Ishikawa (cell line): ENCODE measurements around the gene UTP11.

Experiments used
- CEBPB ChIP-seq: IDR thresholded peaks from 2 replicates; pipeline ENCODE4 v1.6.1; 2012
- CREB1 ChIP-seq: IDR thresholded peaks from 2 replicates; pipeline ENCODE4 v1.6.1; 2012; ENCODE audit warnings: low read depth
- EGR1 ChIP-seq: IDR thresholded peaks from 2 replicates; pipeline ENCODE4 v1.6.1; 2012
- EP300 ChIP-seq: IDR thresholded peaks from 2 replicates; pipeline ENCODE4 v1.6.1; 2012; ENCODE audit warnings: borderline replicate concordance
- FOXM1 ChIP-seq: IDR thresholded peaks from 2 replicates; pipeline ENCODE4 v1.6.1; 2012; ENCODE audit warnings: low read depth, borderline replicate concordance
- MAX ChIP-seq: IDR thresholded peaks from 2 replicates; pipeline ENCODE4 v1.6.1; 2012
- NFIC ChIP-seq: IDR thresholded peaks from 2 replicates; pipeline ENCODE4 v1.6.1; 2012
- RAD21 ChIP-seq: IDR thresholded peaks from 2 replicates; pipeline ENCODE4 v1.6.1; 2012; ENCODE audit warnings: low read depth
- REST ChIP-seq: IDR thresholded peaks from 2 replicates; pipeline ENCODE4 v1.6.1; 2012; ENCODE audit warnings: low read depth, mild to moderate bottlenecking
- TAF1 ChIP-seq: IDR thresholded peaks from 2 replicates; pipeline ENCODE4 v1.6.1; 2012; ENCODE audit warnings: low read depth, mild to moderate bottlenecking
- TCF12 ChIP-seq: IDR thresholded peaks from 2 replicates; pipeline ENCODE4 v1.6.1; 2012; ENCODE audit warnings: low read depth
- TEAD4 ChIP-seq: IDR thresholded peaks from 2 replicates; pipeline ENCODE4 v1.6.1; 2012
- USF1 ChIP-seq: IDR thresholded peaks from 2 replicates; pipeline ENCODE4 v1.6.1; 2012
- YY1 ChIP-seq: IDR thresholded peaks from 2 replicates; pipeline ENCODE4 v1.6.1; 2012; ENCODE audit warnings: low read depth
- ZBTB7A ChIP-seq: IDR thresholded peaks from 2 replicates; pipeline ENCODE4 v1.6.1; 2012; ENCODE audit warnings: low read depth

Gene UTP11

GRCh38 chr1:37998089-37998808 is 14.3 kb upstream of the UTP11 start:
- TF ChIP-seq RAD21 (no peak), TEAD4 (no peak), EP300 (no peak), MAX (no peak), TCF12 (no peak), CREB1 (no peak), YY1 (no peak), NFIC (no peak), TAF1 (no peak), USF1 (no peak), ZBTB7A (no peak), CEBPB (no peak), EGR1 (no peak), FOXM1 (no peak), REST (no peak)

GRCh38 chr1:37998913-37999429 is 13.6 kb upstream of the UTP11 start:
- no peak for TF ChIP-seq CREB1
- no peak for TF ChIP-seq MAX
- no peak for TF ChIP-seq TEAD4
- TF ChIP-seq USF1, result no peak
- TF ChIP-seq RAD21, result no peak
- TF ChIP-seq CEBPB, result no peak
- no peak for TF ChIP-seq TAF1
- no peak for TF ChIP-seq TCF12
- TF ChIP-seq NFIC, result no peak
- no peak for TF ChIP-seq EGR1

GRCh38 chr1:37999430-38000232 is 12.9 kb upstream of the UTP11 start:
- TF ChIP-seq EP300, result no peak
- no peak for TF ChIP-seq RAD21
- TF ChIP-seq TCF12, result no peak
- no peak for TF ChIP-seq USF1
- no peak for TF ChIP-seq CEBPB
- TF ChIP-seq REST, result no peak
- no peak for TF ChIP-seq CREB1
- no peak for TF ChIP-seq YY1
- TF ChIP-seq TEAD4, result no peak
- TF ChIP-seq NFIC, result no peak
- TF ChIP-seq EGR1, result no peak
- no peak for TF ChIP-seq TAF1
- no peak for TF ChIP-seq MAX
- no peak for TF ChIP-seq FOXM1
- TF ChIP-seq ZBTB7A, result no peak

- TF ChIP-seq CEBPB, result no peak
- no peak for TF ChIP-seq TCF12
- no peak for TF ChIP-seq EGR1
- no peak for TF ChIP-seq RAD21
- no peak for TF ChIP-seq NFIC
- TF ChIP-seq CREB1, result no peak
- TF ChIP-seq YY1, result no peak
- no peak for TF ChIP-seq TEAD4
- no peak; the same call in 1 of the 2 replicates for TF ChIP-seq ZBTB7A
- no peak for TF ChIP-seq REST
- TF ChIP-seq MAX, result no peak
Measured at GRCh38 chr1:38000233-38000528, 12.4 kb upstream of the UTP11 start.
